Transverse colon (tissue), 4 donors: ENCODE measurements around the gene TEK. TPM values are rescaled to one million over a fixed set of nuclear protein-coding genes. Genes with fewer than 3 reads are reported as not detected.

Experiments
- DNase-seq: peaks from one replicate; pipeline ENCODE4 v3.0.0-alpha.2; 2019
- H3K27ac ChIP-seq, 4 donors: fragments of 200-600 bp; sonication (generic); 2 replicates each; pipeline ENCODE4 v1.5.1; 2016 to 2018; ENCODE audit warnings: inconsistent platforms in 4 of 4
- H3K27me3 ChIP-seq: fragments of 200-600 bp; sonication (generic); 2 replicates; pipeline ENCODE4 v1.5.1; 2017; ENCODE audit warnings: inconsistent platforms
- H3K36me3 ChIP-seq, 4 donors: fragments of 200-600 bp; sonication (generic); 2 replicates each; pipeline ENCODE4 v1.5.1; 2017 to 2019; ENCODE audit warnings: inconsistent platforms in 4 of 4
- H3K4me1 ChIP-seq, 4 donors: fragments of 200-600 bp; sonication (generic); 2 replicates each; pipeline ENCODE4 v1.5.1; 2017 to 2020; ENCODE audit warnings: inconsistent platforms in 4 of 4
- H3K4me3 ChIP-seq, 4 donors: fragments of 200-600 bp; sonication (generic); 1 replicate in 1 of 4; 2 replicates in 3 of 4; pipeline versions ENCODE4 v1.5.1 to v1.6.1; 2017 to 2019; ENCODE audit warnings: inconsistent platforms in 4 of 4
- H3K9me3 ChIP-seq, 2 donors: fragments of 200-600 bp; sonication (generic); 2 replicates each; pipeline ENCODE4 v1.5.1; 2017 to 2019; ENCODE audit warnings: inconsistent platforms in 2 of 2
- EP300 ChIP-seq: sonication (generic); formaldehyde crosslinking; IDR thresholded peaks from one replicate; pipeline ENCODE4 v1.6.1; 2017; ENCODE audit warnings: antibody characterized with exemption, low read depth
- POLR2A ChIP-seq: fragments of 450-650 bp; IDR thresholded peaks from one replicate; pipeline ENCODE4 v1.6.1; 2016; ENCODE audit warnings: antibody characterized with exemption, mild to moderate bottlenecking, moderate library complexity
- POLR2AphosphoS5 ChIP-seq, 3 donors: sonication (generic); formaldehyde crosslinking; IDR thresholded peaks; one replicate each; pipeline ENCODE4 v1.6.1; 2016; ENCODE audit warnings: antibody characterized with exemption in 3 of 3
- WGBS, 2 donors: methylation state at CpG; one replicate each; pipeline ENCODE4 v1.1.5; 2018; ENCODE audit warnings: low coverage in 1 of 2; 5-methylcytosine and 5-hydroxymethylcytosine counted together
- in situ Hi-C, 4 donors: fragments of 200-750 bp; cut with MboI; loops; one replicate each; pipeline versions ENCODE4 v1.15.0 to v1.15.1; 2017; ENCODE audit warnings: low sequenced_read_pairs in 3 of 4, low pct_ligation_motif_present in 1 of 4, low pct_unique_long_range_greater_than_20kb in 1 of 4
- intact Hi-C: fragments of 100-400 bp; cut with DNase I; formaldehyde crosslinking; loops from one replicate; pipeline ENCODE4 v1.15.1; 2023; ENCODE audit warnings: low total_unique reads
- total RNA-seq, 4 donors: library from RNA; depleted of rRNA; stranded (reverse); fragments of >200 nt; gene quantifications; one replicate each; pipeline ENCODE4 v1.1.0, GENCODE V29; 2016
- TF ChIP-seq, protein P1 (sequence below), 5 experiments: fragments of 200-600 bp in 3 of 5; fragments of 450-650 bp in 2 of 5; sonication (generic) in 3 of 5; IDR thresholded peaks; 1 replicate in 2 of 5; 2 replicates in 3 of 5; pipeline ENCODE4 v1.5.1; 2016 to 2017; ENCODE audit warnings: antibody characterized with exemption in 5 of 5, inconsistent platforms in 3 of 5, mild to moderate bottlenecking in 2 of 5, moderate library complexity in 1 of 5

TEK gene
- total RNA-seq, 4 donors from 2014 or later = 1.5 to 4.0 (median 3.0) TPM

DNA sequence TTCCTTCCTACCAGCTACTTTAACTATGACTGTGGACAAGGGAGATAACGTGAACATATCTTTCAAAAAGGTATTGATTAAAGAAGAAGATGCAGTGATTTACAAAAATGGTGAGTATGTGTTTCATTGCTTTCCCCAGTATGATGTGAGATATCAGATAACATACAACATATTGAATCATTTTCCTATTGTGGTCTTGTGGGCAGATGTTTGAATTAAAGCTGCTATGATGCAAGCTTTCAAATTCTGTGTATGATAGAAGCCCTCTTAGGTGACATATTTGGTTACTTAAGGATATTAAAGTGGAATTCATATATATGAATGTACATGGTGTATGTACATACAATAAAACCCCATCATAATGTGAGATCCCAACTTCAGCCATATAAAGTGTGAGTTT lies 59.5 kb downstream of the TEK start:
- no peaks in the 10 kb centered on the region for H3K36me3 ChIP-seq
- in situ Hi-C loops = no loop called here
- peaks cover 0 to 6% (median 0%) of the 10 kb centered on the region in 4 donors for H3K4me1 ChIP-seq
- no peaks in the 10 kb centered on the region for H3K9me3 ChIP-seq
- H3K4me3 ChIP-seq = no peak overlapping the region
- H3K27ac ChIP-seq = no peak overlapping the region
- DNase-seq = no peak
- no peak for TF ChIP-seq EP300
- no peak for TF ChIP-seq POLR2AphosphoS5 (IDR thresholded peaks at IDR 0.05)
- TF ChIP-seq, protein P1, sequence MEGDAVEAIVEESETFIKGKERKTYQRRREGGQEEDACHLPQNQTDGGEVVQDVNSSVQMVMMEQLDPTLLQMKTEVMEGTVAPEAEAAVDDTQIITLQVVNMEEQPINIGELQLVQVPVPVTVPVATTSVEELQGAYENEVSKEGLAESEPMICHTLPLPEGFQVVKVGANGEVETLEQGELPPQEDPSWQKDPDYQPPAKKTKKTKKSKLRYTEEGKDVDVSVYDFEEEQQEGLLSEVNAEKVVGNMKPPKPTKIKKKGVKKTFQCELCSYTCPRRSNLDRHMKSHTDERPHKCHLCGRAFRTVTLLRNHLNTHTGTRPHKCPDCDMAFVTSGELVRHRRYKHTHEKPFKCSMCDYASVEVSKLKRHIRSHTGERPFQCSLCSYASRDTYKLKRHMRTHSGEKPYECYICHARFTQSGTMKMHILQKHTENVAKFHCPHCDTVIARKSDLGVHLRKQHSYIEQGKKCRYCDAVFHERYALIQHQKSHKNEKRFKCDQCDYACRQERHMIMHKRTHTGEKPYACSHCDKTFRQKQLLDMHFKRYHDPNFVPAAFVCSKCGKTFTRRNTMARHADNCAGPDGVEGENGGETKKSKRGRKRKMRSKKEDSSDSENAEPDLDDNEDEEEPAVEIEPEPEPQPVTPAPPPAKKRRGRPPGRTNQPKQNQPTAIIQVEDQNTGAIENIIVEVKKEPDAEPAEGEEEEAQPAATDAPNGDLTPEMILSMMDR (IDR thresholded peaks at IDR 0.05) = no peak
- TF ChIP-seq POLR2A = no peak
- intact Hi-C loops = loop anchor here (10.0 kb wide), 1 partner anchor 54 kb away; no protein-coding TSS in a partner anchor
- no peaks in the 10 kb centered on the region for H3K27me3 ChIP-seq
- WGBS, 2 donors = 71 to 88% methylated on average over 1 of the region's 1 CpG

GRCh38 chr9:27168951-27169350 lies 59.9 kb downstream of the TEK start:
- Histone ChIP-seq H3K27me3 (no peaks in the 10 kb centered on the region), H3K4me3 (no peak overlapping the region), H3K4me1 (peaks cover 0 to 6% (median 0%) of the 10 kb centered on the region in 4 donors), H3K9me3 (no peaks in the 10 kb centered on the region), H3K27ac (no peak overlapping the region), H3K36me3 (no peaks in the 10 kb centered on the region)
- TF ChIP-seq POLR2A (no peak), EP300 (no peak), POLR2AphosphoS5 (IDR thresholded peaks at IDR 0.05) (no peak)
- TF ChIP-seq, protein P1 (IDR thresholded peaks at IDR 0.05) = no peak
- 93 to 100% methylated on average over 2 to 3 of the region's 3 CpGs for WGBS, 2 donors
- intact Hi-C loops = loop anchor here (10.0 kb wide), 1 partner anchor 54 kb away; no protein-coding TSS in a partner anchor
- in situ Hi-C loops = no loop called here
- DNase-seq = no peak

DNA sequence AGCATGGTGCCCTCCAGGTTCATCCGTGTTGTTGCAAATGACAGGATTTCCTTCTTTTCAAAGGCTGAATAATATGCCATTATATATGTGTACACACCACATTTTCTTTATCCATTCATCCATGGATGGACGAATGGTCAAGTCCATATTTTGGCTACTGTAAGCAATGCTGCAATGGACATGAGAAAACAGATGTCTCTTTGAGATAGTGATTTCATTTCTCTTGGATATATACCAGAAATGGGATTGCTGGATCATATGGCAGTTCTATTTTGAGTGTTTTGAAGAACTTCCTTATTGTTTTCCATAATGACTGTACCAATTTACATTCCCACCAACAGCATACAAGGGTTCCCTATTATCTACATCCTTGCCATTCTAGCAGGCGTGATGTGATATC lies 67.9 kb downstream of the TEK start:
- no peak overlapping the region for H3K27ac ChIP-seq
- DNase-seq = no peak
- 77 to 79% methylated on average over 3 of the region's 3 CpGs for WGBS, 2 donors
- H3K9me3 ChIP-seq = peaks cover 0 to 6% of the 10 kb centered on the region in 2 donors
- no peaks in the 10 kb centered on the region for H3K36me3 ChIP-seq
- in situ Hi-C loops (no loop called here), intact Hi-C loops (no loop called here)
- no peak overlapping the region for H3K4me3 ChIP-seq
- peaks cover 0 to 8% (median 5%) of the 10 kb centered on the region in 4 donors for H3K4me1 ChIP-seq
- H3K27me3 ChIP-seq = no peaks in the 10 kb centered on the region
- TF ChIP-seq EP300 (no peak), POLR2AphosphoS5 (IDR thresholded peaks at IDR 0.05) (no peak), POLR2A (no peak)
- TF ChIP-seq, protein P1 (IDR thresholded peaks at IDR 0.05) = no peak

DNA sequence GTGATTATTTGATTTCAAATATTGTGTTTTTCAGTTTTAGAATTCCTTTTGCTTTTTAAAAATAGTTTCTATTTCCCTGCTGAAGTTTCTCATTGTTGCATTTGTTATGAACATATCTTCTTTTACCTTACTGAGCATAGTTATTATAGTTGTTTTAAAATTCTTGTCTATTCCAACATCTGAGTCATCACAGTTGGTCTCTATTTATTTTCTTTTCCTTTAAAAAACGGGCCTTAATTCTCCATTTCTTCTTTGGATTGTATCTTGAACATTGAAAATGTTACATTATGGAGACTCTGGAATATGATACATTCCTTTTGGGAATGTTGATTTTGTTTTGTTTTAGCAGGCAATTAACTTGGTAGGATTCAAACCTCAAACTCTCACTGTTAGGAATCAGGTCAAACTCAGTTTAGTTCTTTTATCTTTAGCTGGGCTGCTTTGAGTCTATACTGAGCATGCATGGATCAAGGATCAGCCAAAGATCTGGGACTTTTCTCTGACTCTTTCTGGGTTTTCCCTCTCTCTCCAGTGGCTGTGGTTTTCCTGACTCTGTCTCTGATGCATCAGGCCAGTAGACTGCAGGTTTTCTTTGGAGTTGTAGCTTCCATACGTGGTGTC lies 70.3 kb downstream of the TEK start:
- H3K27ac ChIP-seq = no peak overlapping the region
- H3K36me3 ChIP-seq = no peaks in the 10 kb centered on the region
- TF ChIP-seq POLR2AphosphoS5 (IDR thresholded peaks at IDR 0.05) = no peak
- TF ChIP-seq POLR2A = no peak
- 50 to 64% methylated on average over 1 to 2 of the region's 2 CpGs for WGBS, 2 donors
- H3K27me3 ChIP-seq = no peaks in the 10 kb centered on the region
- in situ Hi-C loops = no loop called here
- no peak for DNase-seq
- intact Hi-C loops = no loop called here
- no peak overlapping the region for H3K4me3 ChIP-seq
- H3K4me1 ChIP-seq = peaks cover 0 to 15% (median 10%) of the 10 kb centered on the region in 4 donors
- peaks cover 0 to 6% of the 10 kb centered on the region in 2 donors for H3K9me3 ChIP-seq
